GM10248 (cell line): ENCODE measurements around the gene GNG2.

Source experiments
- CTCF ChIA-PET: fragments of 300-600 bp; sonication (Branson Sonifier 250); formaldehyde crosslinking; extraction: SDS; loops from one replicate; lab custom pipeline; 2021; ENCODE audit warnings: antibody characterized with exemption; lab: Yijun Ruan, JAX
- POLR2A ChIA-PET: fragments of 350-650 bp; sonication (Branson Sonifier 250); formaldehyde crosslinking; extraction: SDS; loops from one replicate; lab custom pipeline; 2020; ENCODE audit warnings: antibody characterized with exemption; lab: Yijun Ruan, JAX
- DNase-seq: peaks from one replicate; pipeline ENCODE4 v3.0.0; 2012; ENCODE audit errors: extremely low spot score
- TF ChIP-seq, protein P1 (sequence below): IDR thresholded peaks from 2 replicates; pipeline ENCODE4 v1.5.1; 2012; ENCODE audit warnings: mild to moderate bottlenecking, low read depth; ENCODE audit errors: extremely low read depth, missing control alignments, control extremely low read depth

GNG2 gene

DNA sequence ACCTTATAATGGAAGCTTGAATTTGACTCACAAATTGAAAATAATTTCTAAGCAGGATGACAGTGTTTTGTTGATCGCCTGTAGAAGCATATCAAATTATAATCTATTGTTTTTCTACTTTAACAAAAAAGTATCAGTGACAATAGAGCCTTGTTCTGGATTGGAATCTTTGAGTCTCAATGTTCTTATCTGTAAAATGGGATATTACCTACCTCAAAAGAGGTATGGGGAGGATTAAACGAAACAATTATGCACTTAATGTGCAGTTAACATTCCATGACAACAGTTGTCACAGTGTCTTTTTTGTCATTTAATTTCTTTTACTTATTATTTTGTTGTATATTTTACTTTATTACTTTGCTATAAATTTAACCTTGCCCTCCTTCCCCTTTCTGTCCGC, 130.1 kb downstream of the GNG2 start:
- ChIA-PET CTCF (interaction anchor here (5.2 kb wide), 1 partner anchor 12 kb away, joined by 47 read pairs; no protein-coding TSS in a partner anchor), POLR2A (no interaction called here)
- no peak for DNase-seq
- TF ChIP-seq, protein P1, sequence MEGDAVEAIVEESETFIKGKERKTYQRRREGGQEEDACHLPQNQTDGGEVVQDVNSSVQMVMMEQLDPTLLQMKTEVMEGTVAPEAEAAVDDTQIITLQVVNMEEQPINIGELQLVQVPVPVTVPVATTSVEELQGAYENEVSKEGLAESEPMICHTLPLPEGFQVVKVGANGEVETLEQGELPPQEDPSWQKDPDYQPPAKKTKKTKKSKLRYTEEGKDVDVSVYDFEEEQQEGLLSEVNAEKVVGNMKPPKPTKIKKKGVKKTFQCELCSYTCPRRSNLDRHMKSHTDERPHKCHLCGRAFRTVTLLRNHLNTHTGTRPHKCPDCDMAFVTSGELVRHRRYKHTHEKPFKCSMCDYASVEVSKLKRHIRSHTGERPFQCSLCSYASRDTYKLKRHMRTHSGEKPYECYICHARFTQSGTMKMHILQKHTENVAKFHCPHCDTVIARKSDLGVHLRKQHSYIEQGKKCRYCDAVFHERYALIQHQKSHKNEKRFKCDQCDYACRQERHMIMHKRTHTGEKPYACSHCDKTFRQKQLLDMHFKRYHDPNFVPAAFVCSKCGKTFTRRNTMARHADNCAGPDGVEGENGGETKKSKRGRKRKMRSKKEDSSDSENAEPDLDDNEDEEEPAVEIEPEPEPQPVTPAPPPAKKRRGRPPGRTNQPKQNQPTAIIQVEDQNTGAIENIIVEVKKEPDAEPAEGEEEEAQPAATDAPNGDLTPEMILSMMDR: no peak

DNA sequence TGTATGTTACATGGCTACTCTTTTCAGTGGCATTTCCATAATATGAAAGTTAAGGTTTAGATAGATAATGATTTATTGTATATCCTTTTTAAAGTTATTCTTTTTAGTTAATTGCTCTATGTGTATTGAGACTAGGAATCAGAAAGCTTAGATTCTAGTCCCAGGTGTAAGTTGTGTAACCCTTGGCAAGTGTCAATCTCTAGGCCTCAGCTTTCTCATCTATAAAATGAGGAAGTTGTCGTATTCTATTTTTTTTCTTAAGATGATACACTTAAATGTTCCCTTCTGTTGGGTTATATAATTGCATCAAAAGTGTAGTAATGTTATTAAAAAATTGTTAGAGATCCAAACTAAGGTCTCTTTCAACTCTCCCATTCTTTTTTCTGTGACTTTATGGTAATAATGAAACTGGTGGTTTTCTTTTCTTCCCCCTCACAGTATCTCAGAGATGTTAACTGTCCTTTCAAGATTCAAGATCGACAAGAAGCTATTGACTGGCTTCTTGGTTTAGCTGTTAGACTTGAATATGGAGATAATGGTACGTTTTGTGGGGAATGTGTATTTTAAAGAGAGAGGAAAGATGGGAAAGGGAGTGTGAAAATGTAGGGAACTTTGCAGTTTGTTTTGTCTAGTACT, 133.0 kb downstream of the GNG2 start:
- DNase-seq: no peak
- CTCF ChIA-PET: interaction anchor here (1.3 to 4.0 kb wide), 2 partner anchors 10 to 15 kb away, joined by 3 to 34 read pairs; no protein-coding TSS in a partner anchor
- TF ChIP-seq, protein P1: no peak
- POLR2A ChIA-PET: no interaction called here

DNA sequence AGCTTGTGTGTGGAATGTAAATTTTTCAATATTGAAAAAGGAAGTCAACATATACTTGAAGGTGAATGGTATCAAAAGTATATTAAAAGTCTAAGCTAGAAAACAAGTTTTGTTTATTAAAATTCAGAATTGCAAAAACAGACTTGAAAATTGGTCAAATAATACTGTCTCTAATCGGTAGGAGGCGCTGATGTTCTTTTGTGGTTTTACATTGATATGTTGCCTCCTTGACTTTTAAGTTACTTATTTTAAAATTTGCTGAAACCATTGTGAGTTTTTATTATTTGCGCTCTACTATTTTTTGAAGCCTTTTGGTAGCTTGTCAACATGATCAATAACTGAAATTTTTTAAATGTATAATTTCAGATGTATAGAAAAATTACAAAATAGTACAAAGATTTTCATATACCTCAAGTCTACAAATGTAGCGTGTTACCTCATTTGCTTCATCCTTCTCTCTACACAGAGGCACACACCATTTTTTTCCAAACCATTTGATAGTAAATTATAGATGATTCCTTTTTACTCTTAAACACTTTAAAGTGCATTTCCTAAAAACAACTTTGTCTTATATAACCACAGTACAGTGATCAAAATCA, 135.8 kb downstream of the GNG2 start:
- no peak for DNase-seq
- CTCF ChIA-PET: interaction anchor here (1.2 to 4.0 kb wide), 11 partner anchors 8 to 68 kb away, joined by 3 to 34 read pairs (median 5); no protein-coding TSS in a partner anchor
- POLR2A ChIA-PET: no interaction called here

DNA sequence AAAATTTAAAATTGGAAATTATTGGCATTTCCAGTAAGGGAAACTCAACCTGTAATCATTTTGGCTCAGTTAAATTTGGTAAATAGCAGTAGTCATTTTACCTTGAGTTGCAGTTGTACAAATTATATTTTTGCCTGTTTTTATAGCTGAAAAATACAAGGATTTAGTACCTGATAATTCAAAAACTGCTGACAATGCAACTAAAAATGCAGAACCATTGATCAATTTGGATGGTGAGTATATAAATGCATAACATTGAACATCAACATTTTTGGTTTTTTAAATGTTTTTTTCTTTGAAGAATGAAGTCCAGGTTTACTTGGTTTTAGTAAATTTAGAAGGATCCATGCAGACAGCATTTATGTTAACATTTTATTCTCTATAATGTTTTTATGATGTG, 137.9 kb downstream of the GNG2 start:
- CTCF ChIA-PET: interaction anchor here (1.1 to 1.5 kb wide), 2 partner anchors 10 to 20 kb away, joined by 4 read pairs; no protein-coding TSS in a partner anchor
- POLR2A ChIA-PET: no interaction called here
- no peak for DNase-seq
- TF ChIP-seq, protein P1: no peak

More for the DNA sequence above, 135.8 kb downstream of the GNG2 start:
- TF ChIP-seq, protein P1: peak; percentile 41

DNA sequence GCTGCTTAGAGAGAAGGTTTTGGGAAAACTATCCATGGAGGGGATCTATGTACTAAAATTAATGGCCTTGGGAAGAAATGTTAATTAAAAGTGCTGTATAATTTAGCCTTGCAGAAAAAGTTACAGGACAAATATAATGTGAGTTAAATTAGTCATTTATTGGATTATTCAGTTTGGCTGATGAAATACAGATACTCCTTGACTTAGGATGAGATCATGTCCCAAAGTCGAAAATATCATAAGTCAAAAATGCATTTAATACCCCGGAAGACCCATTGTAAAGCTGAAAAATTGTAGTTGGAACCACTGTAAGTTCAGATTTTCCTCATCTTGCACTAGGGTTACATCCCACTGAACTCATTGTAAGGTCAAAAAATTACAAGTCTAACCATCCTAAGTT, 138.7 kb downstream of the GNG2 start:
- ChIA-PET CTCF (no interaction called here), POLR2A (no interaction called here)
- no peak for DNase-seq
- TF ChIP-seq, protein P1: no peak

DNA sequence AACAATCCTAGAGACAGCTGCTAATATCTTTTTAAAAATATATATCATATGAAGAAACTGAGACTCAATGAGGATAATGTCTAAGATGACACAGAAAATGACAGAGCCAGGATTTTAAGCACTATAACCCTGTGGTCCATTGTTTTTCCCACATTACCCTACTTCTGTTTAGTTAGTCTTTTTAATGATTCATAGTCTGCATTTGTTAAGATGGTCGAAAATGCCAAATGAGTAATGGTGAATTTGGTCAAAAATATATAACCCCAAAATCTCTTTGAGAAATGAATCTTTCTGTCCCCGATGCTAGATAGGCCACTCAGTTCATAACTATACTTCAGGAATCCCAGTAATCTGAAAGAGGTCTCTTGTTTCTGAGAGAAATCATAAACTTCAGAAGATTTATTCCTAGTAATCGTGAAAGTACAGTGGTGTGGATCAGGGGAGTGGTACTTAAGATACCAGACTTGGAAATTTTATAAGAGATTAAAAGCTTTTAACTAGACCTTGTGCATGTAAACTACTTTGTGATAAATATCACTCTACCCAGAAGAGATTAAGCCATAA, 139.7 kb downstream of the GNG2 start:
- TF ChIP-seq, protein P1: no peak
- POLR2A ChIA-PET: no interaction called here
- no peak for DNase-seq
- CTCF ChIA-PET: no interaction called here
